Transverse colon (tissue), 3 donors: ENCODE results near the gene MYH10.

Experiments used
- CTCF ChIP-seq, 5 experiments: fragments of 200-600 bp in 3 of 5; fragments of 450-650 bp in 2 of 5; sonication (generic) in 3 of 5; IDR thresholded peaks; 1 replicate in 2 of 5; 2 replicates in 3 of 5; pipeline ENCODE4 v1.5.1; 2016 to 2017; ENCODE audit warnings: antibody characterized with exemption in 5 of 5, inconsistent platforms in 3 of 5, mild to moderate bottlenecking in 2 of 5, moderate library complexity in 1 of 5
- EP300 ChIP-seq: sonication (generic); formaldehyde crosslinking; IDR thresholded peaks from one replicate; pipeline ENCODE4 v1.6.1; 2017; ENCODE audit warnings: antibody characterized with exemption, low read depth
- POLR2A ChIP-seq: fragments of 450-650 bp; IDR thresholded peaks from one replicate; pipeline ENCODE4 v1.6.1; 2016; ENCODE audit warnings: antibody characterized with exemption, mild to moderate bottlenecking, moderate library complexity

- TF ChIP-seq CTCF (IDR thresholded peaks at IDR 0.05) (no peak), EP300 (no peak), POLR2A (no peak)
These were observed 44.8 kb upstream of the MYH10 start for GRCh38 chr17:8675306-8675705.
